ENCODE data around the gene RPS14.
A peak's percentile ranks its signal among the peaks of the same experiment; 100 is the strongest.

The RPS14 gene

GRCh38 chr5:150449517-150450339 is at the start of gene RPS14:
Gene RPS14 (minus strand): TSS chr5:150449739. CDS start chr5:150447733, 2,006 bp downstream.
- DNase-seq = peak; percentile 89

DNA sequence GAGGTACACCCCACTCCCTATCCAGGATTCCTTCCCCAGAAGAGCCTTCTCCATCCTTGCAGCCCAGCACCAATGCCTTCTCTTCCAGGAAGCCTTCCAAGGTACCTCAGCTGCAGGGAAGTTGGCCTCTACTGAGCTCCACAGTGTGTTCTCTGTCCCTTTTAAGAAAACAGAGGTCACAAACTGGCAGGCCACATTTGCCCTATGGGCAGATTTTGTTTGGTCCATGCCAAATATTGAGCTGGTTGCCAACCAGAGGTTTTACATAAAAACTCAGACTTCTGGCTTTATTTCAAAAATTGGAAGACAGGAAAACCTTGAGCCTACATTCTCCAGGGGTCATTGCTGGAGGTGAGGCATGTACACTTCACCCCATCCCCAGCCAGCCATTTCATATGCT is 49.4 kb upstream of the RPS14 start:
- no peak for DNase-seq

DNA sequence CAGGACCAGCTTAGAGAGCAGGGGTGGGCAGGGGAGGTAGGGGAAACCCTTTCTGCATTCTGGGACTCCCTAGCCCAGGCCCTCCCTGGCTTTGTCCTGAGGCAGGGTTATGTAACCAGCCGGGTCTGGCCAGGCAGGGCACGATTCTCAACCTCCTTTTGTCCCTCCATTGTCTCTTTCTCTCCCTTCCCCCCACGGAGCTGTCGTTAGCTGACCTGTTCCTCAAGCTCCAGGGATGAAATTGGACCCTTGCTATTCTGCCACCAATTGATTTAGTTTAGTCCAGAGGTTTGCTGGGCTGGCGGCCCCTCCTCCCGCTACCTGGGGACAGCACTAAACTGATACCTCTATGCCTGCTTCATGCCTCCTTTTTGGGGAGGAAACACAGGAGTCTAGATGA is 49.0 kb upstream of the RPS14 start:
- DNase-seq = no peak

GRCh38 chr5:150497989-150498317 is 48.4 kb upstream of the RPS14 start:
- DNase-seq = no peak

- no peak for DNase-seq
These were observed 47.9 kb upstream of the RPS14 start for GRCh38 chr5:150497274-150497988.

DNA sequence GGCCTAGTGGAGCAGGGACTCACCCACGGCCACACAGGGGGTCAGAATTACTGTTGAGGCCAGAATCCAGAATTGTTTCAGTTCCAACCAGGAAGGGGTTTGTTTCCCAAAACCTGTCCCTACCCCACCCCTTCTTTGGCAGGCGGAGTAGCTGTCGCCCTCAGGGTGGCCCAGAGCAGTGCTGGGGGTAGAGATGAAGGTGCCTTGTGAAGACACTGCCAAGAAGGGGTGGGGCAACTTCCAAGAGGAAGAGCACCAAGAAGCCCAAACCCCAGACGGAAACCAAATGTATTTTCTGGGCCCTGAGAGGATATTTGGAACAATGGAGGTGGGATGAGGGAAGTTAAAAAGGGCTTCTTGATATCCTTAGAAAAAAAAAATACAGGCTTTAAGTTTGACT is 47.0 kb upstream of the RPS14 start:
- no peak for DNase-seq

- DNase-seq = no peak
These were observed 46.6 kb upstream of the RPS14 start for GRCh38 chr5:150496098-150496497.

DNA sequence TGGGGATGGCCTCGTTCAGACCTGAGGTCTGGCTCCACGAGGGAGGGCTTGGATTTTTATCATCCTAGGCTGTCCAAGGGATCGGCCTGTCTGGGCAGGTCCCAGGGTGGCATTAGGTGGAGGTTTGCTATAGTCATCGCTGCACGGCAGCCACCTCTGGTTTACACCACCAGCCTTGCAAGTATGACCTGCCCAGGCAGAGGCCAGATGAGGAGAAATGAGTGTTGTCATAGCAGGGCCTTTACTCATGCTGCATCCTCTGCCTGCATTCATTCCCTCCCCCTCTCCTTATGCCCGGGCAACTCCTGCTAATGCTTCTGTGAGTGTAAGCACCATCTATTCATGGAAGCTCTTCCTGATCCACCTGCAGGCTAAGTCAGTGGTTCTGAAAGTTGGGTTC is 43.1 kb upstream of the RPS14 start:
- no peak for DNase-seq

- DNase-seq = no peak
These were observed 42.3 kb upstream of the RPS14 start for GRCh38 chr5:150491876-150492275.

DNA sequence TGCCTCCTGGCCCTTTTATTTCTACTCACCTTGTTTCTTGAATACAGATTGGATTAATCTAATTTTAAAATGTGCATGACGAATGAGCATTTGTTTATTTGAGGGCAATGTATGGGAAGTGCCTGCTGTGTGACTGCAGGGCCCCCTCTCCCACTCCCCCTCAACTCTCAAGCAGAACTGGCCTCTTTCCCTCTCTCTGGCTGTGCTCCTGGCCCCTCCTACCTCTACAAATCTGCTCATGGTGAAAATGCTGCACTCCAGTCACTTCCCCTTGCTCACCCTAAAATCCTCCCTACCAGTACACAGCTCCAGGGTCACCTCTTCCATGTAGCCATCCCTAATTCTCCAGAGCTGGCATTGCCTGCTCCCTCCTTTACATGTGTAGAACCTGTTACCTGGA is 41.2 kb upstream of the RPS14 start:
- DNase-seq = no peak

DNA sequence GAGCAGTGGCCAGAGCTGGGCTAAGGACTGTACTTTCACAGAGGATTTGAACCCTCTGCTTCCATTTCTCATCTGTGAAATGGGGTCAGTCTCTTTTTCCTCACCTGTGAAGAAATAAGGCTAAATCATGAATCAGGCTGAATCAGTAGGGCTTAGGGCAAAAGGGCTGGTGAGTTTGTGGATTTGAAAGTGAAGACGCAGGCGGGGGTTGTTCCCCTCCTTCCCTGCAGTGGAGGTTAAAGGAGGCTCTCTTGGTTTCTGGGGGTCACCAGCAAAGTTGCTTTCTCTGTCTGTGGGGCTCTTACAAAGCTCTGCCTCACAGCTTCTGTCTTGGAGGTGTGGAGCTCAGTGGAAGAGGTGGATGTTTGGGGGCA is 40.7 kb upstream of the RPS14 start:
- no peak for DNase-seq

DNA sequence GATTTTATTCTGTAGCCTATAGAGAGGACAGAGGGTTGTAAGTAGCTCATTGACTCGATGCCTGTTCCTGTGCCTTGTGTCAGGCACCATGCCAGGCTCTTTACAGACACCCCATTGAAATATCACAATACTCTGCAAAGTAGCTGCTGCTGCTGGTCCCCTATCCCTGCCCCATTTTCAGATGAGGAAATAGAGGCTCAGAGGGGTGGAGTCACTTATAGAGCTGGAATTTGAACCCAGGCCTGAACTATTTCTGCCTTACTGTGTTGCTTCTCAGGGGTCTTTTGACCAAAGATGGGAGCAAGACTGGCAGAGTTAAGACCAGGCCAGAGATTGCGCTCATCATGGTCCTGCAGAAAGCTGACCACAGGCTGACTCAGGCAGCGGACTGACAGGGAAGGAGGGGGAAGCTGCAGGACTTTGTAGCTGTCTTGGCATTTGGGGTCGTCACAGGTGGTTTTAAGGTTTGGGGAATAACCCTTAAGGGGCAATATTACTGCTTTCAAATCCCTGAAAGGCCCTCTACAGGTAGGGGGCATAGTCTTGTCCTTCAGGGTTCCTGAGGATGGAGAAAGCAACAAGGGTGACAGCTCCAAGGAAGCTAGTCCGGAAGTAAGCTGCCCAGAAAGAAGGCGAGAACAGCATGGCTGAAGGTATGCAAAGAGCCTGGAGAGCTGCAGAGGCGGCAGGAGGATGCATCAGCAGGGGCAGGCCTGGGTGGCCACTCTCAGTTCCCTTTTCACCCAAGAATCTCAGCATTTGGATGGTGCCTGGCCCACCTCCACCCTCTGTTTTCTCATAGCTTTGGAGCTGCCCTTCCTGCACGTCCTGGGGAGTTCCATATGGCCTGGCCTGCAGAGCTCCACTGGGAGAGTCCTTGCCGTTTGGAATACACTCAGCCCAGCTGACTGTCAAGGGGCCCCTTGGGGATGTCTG is 40.1 kb upstream of the RPS14 start:
- no peak for DNase-seq

DNA sequence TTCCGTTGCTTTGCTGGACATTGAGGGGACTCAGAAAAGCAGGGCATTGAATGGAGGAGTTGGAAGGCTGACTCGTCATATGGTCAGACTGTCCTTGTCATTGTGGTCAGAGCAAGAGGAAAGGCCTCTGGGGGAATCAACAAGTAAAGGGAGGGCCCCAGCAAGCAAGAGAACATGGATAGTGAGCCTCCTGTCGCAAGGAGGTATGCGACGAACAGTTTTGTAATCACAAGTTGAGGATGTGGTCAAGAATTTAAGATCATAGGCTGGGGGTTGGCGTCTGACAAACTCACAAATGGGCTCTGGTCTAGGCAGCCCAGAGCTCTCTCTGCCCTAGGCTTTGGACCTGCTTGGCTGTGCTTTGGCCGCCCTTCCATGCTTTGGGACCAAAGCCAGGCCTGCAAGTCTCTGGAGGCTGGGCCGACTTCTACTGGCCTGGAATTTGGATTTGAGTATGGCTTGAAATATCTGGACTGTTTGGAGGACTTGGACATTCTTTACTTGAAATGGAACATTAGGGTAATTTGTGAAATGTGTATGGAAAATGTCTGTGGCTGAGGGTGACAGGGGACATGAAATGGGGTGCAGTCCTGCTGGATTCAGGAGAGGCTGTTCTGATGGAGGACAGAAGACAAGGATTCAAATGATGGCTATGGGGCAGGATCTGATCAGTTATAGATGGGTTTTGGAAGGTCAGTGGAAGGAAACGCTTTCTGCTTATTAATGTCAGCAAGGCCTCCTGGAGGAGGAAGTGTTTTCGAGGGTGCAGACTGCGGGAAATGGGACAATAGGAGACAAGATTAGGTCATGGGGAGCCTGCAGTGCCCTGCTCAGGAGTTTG is 39.2 kb upstream of the RPS14 start:
- no peak for DNase-seq

DNA sequence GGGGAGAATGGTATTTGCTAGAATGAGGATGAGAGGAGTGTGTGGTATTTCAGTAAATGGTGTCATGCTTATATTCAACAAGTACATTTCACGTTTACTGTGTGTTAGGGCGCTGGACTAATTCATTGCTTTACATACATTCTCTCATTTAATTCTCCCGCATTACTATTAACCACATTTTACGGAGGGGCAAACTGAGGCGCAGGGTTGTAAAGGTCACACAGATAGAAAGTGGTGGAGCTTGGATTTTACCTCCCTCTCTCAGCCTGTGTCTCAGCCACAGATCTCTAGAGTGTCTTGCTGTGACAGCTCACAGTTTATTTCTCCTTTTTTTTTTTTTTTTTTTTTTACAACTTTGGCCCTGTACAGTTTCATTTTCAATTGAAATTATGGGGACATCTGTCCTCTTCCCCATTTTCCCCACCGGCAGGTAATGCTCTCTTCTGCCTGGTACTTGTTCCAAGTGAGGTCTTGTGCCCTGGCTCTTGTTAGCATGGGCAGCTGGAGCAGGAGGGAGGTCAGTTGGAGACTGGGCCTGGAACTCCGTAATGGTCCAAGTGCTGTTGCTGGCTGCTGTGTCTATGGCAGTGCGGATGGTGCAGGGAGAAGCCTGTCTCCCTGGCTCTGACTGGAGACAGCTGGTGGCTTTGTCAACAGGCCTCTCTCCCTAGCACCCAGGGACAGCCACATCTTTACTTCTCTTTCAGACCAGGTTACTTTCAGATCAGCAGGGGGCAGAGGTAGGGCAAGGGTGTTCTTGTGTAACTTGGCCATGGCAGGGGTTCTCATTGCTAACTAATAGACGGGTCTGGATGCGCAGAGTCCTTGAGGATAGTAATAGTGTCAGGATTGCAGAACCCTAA is 37.9 kb upstream of the RPS14 start:
- no peak for DNase-seq

DNA sequence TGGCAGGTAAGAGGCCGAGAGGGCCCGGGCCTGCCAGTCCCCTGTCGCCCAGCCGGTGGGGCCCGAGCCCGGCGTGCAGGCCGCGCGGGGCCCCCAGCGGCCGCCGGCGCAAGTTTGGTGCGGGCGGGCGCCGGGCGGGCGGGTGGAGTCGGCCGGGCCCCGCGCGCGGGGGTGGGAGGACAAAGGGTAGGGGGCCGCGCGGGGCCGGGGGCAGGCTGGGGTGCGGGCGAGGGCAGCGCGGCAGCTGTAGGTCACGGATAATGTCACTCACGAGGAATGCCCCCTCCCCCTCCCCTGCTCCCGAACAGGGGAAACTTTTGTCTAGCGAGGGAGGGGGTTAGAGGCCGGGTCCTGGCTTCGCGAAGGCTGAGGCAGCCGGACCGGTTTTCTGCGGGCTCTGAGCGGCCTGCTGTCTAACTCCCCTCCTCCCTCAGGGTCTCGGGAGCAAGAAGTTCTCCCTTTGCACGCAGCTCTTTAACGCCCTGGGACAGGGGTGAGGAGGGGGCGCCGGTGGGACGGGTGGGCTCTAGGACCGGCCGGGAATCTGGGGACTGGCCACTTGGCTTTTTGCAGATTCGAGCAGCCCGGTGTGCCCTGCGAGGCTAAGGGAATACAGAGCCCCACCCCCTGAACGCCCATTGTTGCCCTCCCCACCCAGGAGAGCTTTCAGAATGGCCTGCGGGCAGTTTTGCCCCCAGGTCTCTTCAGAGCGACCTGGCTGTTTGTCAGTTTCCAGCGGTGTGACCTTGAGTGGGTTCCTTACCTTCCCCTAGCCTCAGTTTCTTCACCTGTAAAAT is 37.1 kb upstream of the RPS14 start:
- DNase-seq = peak; percentile 31

DNA sequence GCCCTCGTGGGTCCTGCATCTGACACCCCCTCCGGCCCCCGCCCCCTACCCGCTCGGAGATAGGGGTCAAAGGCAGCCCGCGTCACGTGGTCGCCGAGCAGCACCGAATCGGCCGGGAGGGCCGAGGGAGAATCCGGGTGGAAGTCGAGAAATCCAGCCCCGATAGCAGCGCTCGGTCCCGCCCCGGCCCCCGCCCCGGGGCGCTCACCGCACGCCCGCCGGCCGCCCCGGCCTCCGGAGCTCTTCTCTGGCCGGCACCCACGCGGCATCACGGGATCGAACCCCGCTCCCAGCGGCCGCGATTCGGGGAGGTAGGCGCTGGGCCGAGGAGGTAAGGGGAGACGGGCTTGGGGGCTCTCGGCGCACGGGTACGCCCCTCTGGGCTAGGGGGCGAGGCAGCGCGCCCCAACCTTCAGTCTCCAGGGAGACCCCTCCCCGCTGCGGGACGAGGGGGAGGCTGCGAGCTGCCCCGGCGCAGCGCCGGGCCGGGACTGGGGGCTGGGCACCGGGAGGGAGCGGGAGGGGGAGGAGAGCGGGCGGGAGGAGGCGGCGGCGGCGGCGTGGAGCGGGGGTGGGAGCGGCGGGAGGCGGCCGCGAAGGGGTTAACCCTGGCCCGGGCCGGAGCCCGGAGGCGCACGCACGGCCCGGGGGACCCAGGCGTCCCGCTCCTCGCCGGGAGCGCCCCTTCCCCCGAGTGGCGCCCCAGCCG is 36.3 kb upstream of the RPS14 start:
- peak; percentile 9 for DNase-seq

- DNase-seq = no peak
These were observed 35.6 kb upstream of the RPS14 start for GRCh38 chr5:150484964-150485692.

- DNase-seq = no peak
These were observed 32.5 kb upstream of the RPS14 start for GRCh38 chr5:150481972-150482406.

GRCh38 chr5:150481708-150481965 is 32.1 kb upstream of the RPS14 start:
- no peak for DNase-seq

DNA sequence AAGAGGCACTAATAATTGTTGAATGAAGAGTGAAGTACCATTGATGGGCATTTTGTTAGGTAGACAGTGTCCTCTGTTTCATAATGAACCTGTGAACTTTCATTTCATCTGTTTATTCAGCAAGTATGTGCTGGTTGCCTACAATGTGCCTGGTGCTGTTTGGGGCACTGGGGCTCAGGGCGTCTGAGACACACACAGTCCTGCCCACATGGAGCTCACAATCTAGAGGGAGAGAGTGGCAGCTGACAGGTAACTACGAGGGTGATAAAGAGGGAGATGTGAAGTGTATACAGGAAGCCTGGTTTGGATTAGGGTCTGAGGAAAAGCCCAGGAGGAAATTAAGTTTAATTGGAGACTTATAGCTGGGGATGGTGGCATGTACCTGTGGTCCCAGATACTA is 29.9 kb upstream of the RPS14 start:
- DNase-seq = no peak
